NCI-H187 (cell line): ENCODE data around the gene SLC1A1.
"Not testable (repeated sequence)": the region's sequence is repeated elsewhere in the genome, so short reads cannot be mapped to it uniquely, and the experiment has no call there.

Experiments used
- DNase-seq, 2 experiments: peaks; one replicate each; lab custom pipeline; 2025; lab: John Stamatoyannopoulos, UW

SLC1A1 gene

GRCh38 chr9:4541856-4542255 lies 51.6 kb downstream of the SLC1A1 start:
- no peak for DNase-seq

GRCh38 chr9:4544714-4545113 lies 54.4 kb downstream of the SLC1A1 start:
- DNase-seq = not testable (repeated sequence)

GRCh38 chr9:4547016-4547415 lies 56.7 kb downstream of the SLC1A1 start:
- no peak for DNase-seq

GRCh38 chr9:4548811-4549725 lies 58.8 kb downstream of the SLC1A1 start:
- no peak for DNase-seq

- no peak for DNase-seq
Measured at GRCh38 chr9:4549751-4550295, 59.6 kb downstream of the SLC1A1 start.

GRCh38 chr9:4550777-4551484 lies 60.7 kb downstream of the SLC1A1 start:
- no peak for DNase-seq

- no peak for DNase-seq
Measured at GRCh38 chr9:4553951-4554381, 63.7 kb downstream of the SLC1A1 start.

- DNase-seq = no peak
Measured at GRCh38 chr9:4555236-4555635, 65.0 kb downstream of the SLC1A1 start.

- no peak for DNase-seq
Measured at GRCh38 chr9:4558371-4558998, 68.2 kb downstream of the SLC1A1 start.

- no peak for DNase-seq
Measured at GRCh38 chr9:4559261-4560182, 69.3 kb downstream of the SLC1A1 start.

- no peak for DNase-seq
Measured at GRCh38 chr9:4563105-4563504, 72.8 kb downstream of the SLC1A1 start.

- no peak for DNase-seq
Measured at GRCh38 chr9:4566806-4567205, 76.5 kb downstream of the SLC1A1 start.

- no peak for DNase-seq
Measured at GRCh38 chr9:4567601-4568000, 77.3 kb downstream of the SLC1A1 start.

- DNase-seq = no peak
Measured at GRCh38 chr9:4569101-4569500, 78.8 kb downstream of the SLC1A1 start.

- DNase-seq = no peak
Measured at GRCh38 chr9:4572184-4572826, 82.0 kb downstream of the SLC1A1 start.

- DNase-seq = no peak
Measured at GRCh38 chr9:4573176-4573575, 82.9 kb downstream of the SLC1A1 start.

GRCh38 chr9:4573634-4574389 lies 83.5 kb downstream of the SLC1A1 start:
- no peak for DNase-seq

GRCh38 chr9:4574657-4575243 lies 84.5 kb downstream of the SLC1A1 start:
- DNase-seq = no peak

- DNase-seq = no peak
Measured at GRCh38 chr9:4575997-4576396, 85.7 kb downstream of the SLC1A1 start.

- no peak for DNase-seq
Measured at GRCh38 chr9:4576448-4576847, 86.2 kb downstream of the SLC1A1 start.
